ENCODE measurements around the gene HAAO. TPM values are rescaled to one million over a fixed set of nuclear protein-coding genes. Genes with fewer than 3 reads are reported as not detected.
"Not testable (repeated sequence)": the region's sequence is repeated elsewhere in the genome, so short reads cannot be mapped to it uniquely, and the experiment has no call there.

HAAO gene
- total and polyA plus RNA-seq, 2 of the 8 experiments (the other 6 are each of a cell fraction or from before 2014, with no cell fraction given), result 2.5 to 7.0 TPM

- H3K9ac ChIP-seq (replicated peaks in 1 of 4; ENCODE audit: extremely low read depth in 1 of 4, low read depth in 3 of 4, low read length in 3 of 4); FAIRE-seq; POLR2A ChIA-PET (ENCODE audit: partially characterized antibody); H3K23me2 ChIP-seq (ENCODE audit: low read depth, low read length); H3K36me3 ChIP-seq (ENCODE audit: control insufficient read depth in 2 of 4, insufficient read depth in 4 of 4, low read length in 3 of 4); H2AK5ac ChIP-seq (ENCODE audit: low read depth, low read length); H3K23ac ChIP-seq (ENCODE audit: insufficient read length); H2BK15ac ChIP-seq (ENCODE audit: low read length); H4K5ac ChIP-seq (ENCODE audit: insufficient read length, low read depth, low read length); H3K79me2 ChIP-seq (ENCODE audit: control insufficient read depth in 1 of 2, insufficient read depth in 2 of 2, low read length in 2 of 2); H3K56ac ChIP-seq (replicated peaks; ENCODE audit: insufficient read length, low read depth, low read length); H3K4me1 ChIP-seq (replicated peaks in 1 of 4; ENCODE audit: control insufficient read depth in 3 of 4, insufficient read depth in 4 of 4, low read length in 3 of 4); H4K20me1 ChIP-seq (replicated peaks in 1 of 2; ENCODE audit: control insufficient read depth in 1 of 2, insufficient read depth in 2 of 2, low read length in 2 of 2); H3K27ac ChIP-seq (ENCODE audit: low read depth, low read length); H3K79me1 ChIP-seq (ENCODE audit: low read depth, low read length); H3K9me3 ChIP-seq (ENCODE audit: insufficient read depth in 2 of 2, low read depth in 1 of 2, low read length in 1 of 2); H3K18ac ChIP-seq (ENCODE audit: extremely low read depth, low read length); H3K4me3 ChIP-seq (ENCODE audit: extremely low read depth in 1 of 4, insufficient read depth in 2 of 4, low read depth in 3 of 4, low read length in 4 of 4); H3K27me3 ChIP-seq (replicated peaks in 1 of 4; ENCODE audit: control insufficient read depth in 3 of 4, extremely low read depth in 1 of 4, insufficient read depth in 3 of 4, low read length in 3 of 4); CTCF ChIA-PET (ENCODE audit: partially characterized antibody); H4K91ac ChIP-seq (replicated peaks; ENCODE audit: insufficient read length, low read length); H3K4ac ChIP-seq (replicated peaks; ENCODE audit: insufficient read length, low read depth, low read length); H2BK12ac ChIP-seq (ENCODE audit: low read depth, low read length); H2AFZ ChIP-seq (ENCODE audit: low read length); H2BK20ac ChIP-seq (ENCODE audit: low read length); H3K4me2 ChIP-seq (ENCODE audit: insufficient read depth in 1 of 2, low read depth in 2 of 2, low read length in 2 of 2); DNase-seq (ENCODE audit: low read depth in 1 of 2, low spot score in 2 of 2); H2BK120ac ChIP-seq (replicated peaks; ENCODE audit: low read depth, low read length); H2BK5ac ChIP-seq (ENCODE audit: low read depth, low read length); H3K14ac ChIP-seq (ENCODE audit: insufficient read length); H4K8ac ChIP-seq (ENCODE audit: extremely low read depth, insufficient read depth, low read length): not testable (repeated sequence)
- WGBS, 2 experiments (ENCODE audit: extremely low coverage in 1 of 2, insufficient coverage in 1 of 2, insufficient read length in 1 of 2, insufficient replicate concordance in 2 of 2, low coverage in 1 of 2, low lambda C conversion rate in 2 of 2, missing lambda C conversion rate in 1 of 2), result 96% methylated on average over 4 of the region's 4 CpGs; no CpG with 5 or more reads in 1 of the 2 experiments
Observed at GRCh38 chr2:42731316-42731715, 61.1 kb downstream of the HAAO start.

All from H1 (cell line).